GM23338 (cell line): ENCODE data around the gene ALG9. TPM values are rescaled to one million over a fixed set of nuclear protein-coding genes. Genes with fewer than 3 reads are reported as not detected.
A peak's percentile ranks its signal among the peaks of the same experiment; 100 is the strongest.

Experiments used
- ATAC-seq: fragments of 200-7000 bp; cut with Tn5 transposase; 3 replicates; pipeline ENCODE4 v1.9.1; 2020
- DNase-seq: peaks from one replicate; pipeline ENCODE4 v3.0.0-alpha.2; 2015; ENCODE audit warnings: low spot score
- H2AFZ ChIP-seq: fragments of 200-600 bp; sonication (generic); 2 replicates; pipeline ENCODE4 v1.8.0; 2016; ENCODE audit warnings: antibody characterized with exemption, mild to moderate bottlenecking, moderate library complexity
- H3F3A ChIP-seq: fragments of 200-600 bp; sonication (generic); replicated peaks from 2 replicates; pipeline ENCODE4 v1.8.0; 2017; ENCODE audit warnings: antibody characterized with exemption, mixed run types, low read depth
- H3K27ac ChIP-seq: fragments of 200-600 bp; sonication (generic); 2 replicates; pipeline ENCODE4 v1.6.1; 2016; ENCODE audit warnings: low read depth
- H3K27me3 ChIP-seq: fragments of 200-600 bp; sonication (generic); 2 replicates; pipeline ENCODE4 v1.8.0; 2016; ENCODE audit warnings: mild to moderate bottlenecking, mixed run types, moderate library complexity; ENCODE audit not compliant: insufficient read depth
- H3K36me3 ChIP-seq: fragments of 200-600 bp; sonication (generic); 2 replicates; pipeline ENCODE4 v1.8.0; 2016; ENCODE audit warnings: mild to moderate bottlenecking; ENCODE audit not compliant: insufficient read depth
- H3K4me1 ChIP-seq: fragments of 200-600 bp; sonication (generic); 2 replicates; pipeline ENCODE4 v1.8.0; 2016; ENCODE audit warnings: mild to moderate bottlenecking, moderate library complexity; ENCODE audit not compliant: insufficient read depth
- H3K4me2 ChIP-seq: fragments of 200-600 bp; sonication (generic); 2 replicates; pipeline ENCODE4 v1.7.1; 2017; ENCODE audit warnings: mixed run types
- H3K4me3 ChIP-seq: fragments of 200-600 bp; sonication (generic); 2 replicates; pipeline ENCODE4 v1.6.1; 2016; ENCODE audit warnings: mixed run types
- H3K79me2 ChIP-seq: fragments of 200-600 bp; sonication (generic); replicated peaks from 2 replicates; pipeline ENCODE4 v1.8.0; 2017; ENCODE audit warnings: mild to moderate bottlenecking; ENCODE audit not compliant: insufficient read depth
- H3K9me2 ChIP-seq: fragments of 200-600 bp; sonication (generic); 2 replicates; pipeline ENCODE4 v1.8.0; 2017; ENCODE audit not compliant: insufficient read depth
- H4K20me1 ChIP-seq: fragments of 200-600 bp; sonication (generic); replicated peaks from 2 replicates; pipeline ENCODE4 v1.8.0; 2017; ENCODE audit warnings: mild to moderate bottlenecking; ENCODE audit not compliant: insufficient read depth
- H3K27ac Mint-ChIP-seq: 2 replicates; pipeline ENCODE4 v1.8.0; 2020; ENCODE audit warnings: inconsistent platforms, mild to moderate bottlenecking, moderate library complexity, mixed read lengths
- H3K27me3 Mint-ChIP-seq: 3 replicates; pipeline ENCODE4 v1.8.0; 2022; ENCODE audit warnings: low read depth, mild to moderate bottlenecking, moderate library complexity, mixed read lengths, inconsistent platforms; ENCODE audit not compliant: insufficient read depth, poor library complexity
- H3K36me3 Mint-ChIP-seq: 3 replicates; pipeline ENCODE4 v1.8.0; 2021; ENCODE audit warnings: low read depth, mild to moderate bottlenecking, inconsistent platforms, moderate library complexity, mixed read lengths
- H3K4me1 Mint-ChIP-seq: 3 replicates; pipeline ENCODE4 v1.8.0; 2020; ENCODE audit warnings: mild to moderate bottlenecking, inconsistent platforms, mixed read lengths
- H3K4me3 Mint-ChIP-seq: 3 replicates; pipeline ENCODE4 v1.8.0; 2021; ENCODE audit warnings: moderate library complexity, mild to moderate bottlenecking, inconsistent platforms, mixed read lengths
- H3K9me3 Mint-ChIP-seq: 3 replicates; pipeline ENCODE4 v1.8.0; 2020; ENCODE audit warnings: moderate library complexity, mild to moderate bottlenecking, inconsistent platforms, mixed read lengths
- CREB1 ChIP-seq: fragments of 250-450 bp; sonication (Bioruptor Pico); IDR thresholded peaks from 2 replicates; pipeline ENCODE4 v1.5.0; 2020; ENCODE audit warnings: low read depth, mild to moderate bottlenecking, moderate library complexity
- EZH2 ChIP-seq: fragments of 200-600 bp; sonication (generic); IDR thresholded peaks from one replicate; pipeline ENCODE4 v1.8.0; 2017; ENCODE audit warnings: antibody characterized with exemption, mild to moderate bottlenecking, low read depth; ENCODE audit not compliant: unreplicated experiment
- JUNB ChIP-seq: IDR thresholded peaks from one replicate; pipeline ENCODE4 v1.6.1; 2016; ENCODE audit warnings: antibody characterized with exemption; ENCODE audit not compliant: unreplicated experiment
- NANOG ChIP-seq: IDR thresholded peaks from 2 replicates; pipeline ENCODE4 v1.6.1; 2016; ENCODE audit warnings: antibody characterized with exemption, borderline replicate concordance
- ZNF114 ChIP-seq: fragments of 250-450 bp; sonication (Bioruptor Pico); IDR thresholded peaks from 2 replicates; pipeline ENCODE4 v1.5.0; 2020; ENCODE audit warnings: mild to moderate bottlenecking, moderate library complexity
- polyA plus RNA-seq: library from polyadenylated mRNA; unstranded; fragments of >200 nt; fragmentation: Nextera tagmentation; extraction: Ambion mirVana; gene quantifications from 2 replicates; pipeline ENCODE4 v1.2.1, GENCODE V29; 2016
- total RNA-seq: library from RNA; depleted of rRNA; stranded (reverse); fragments of >200 nt; shearing (Covaris generic); gene quantifications from 2 replicates; pipeline ENCODE4 v1.2.3, GENCODE V29; 2014
- TF ChIP-seq, protein P1 (sequence below), 2 experiments: fragments of 200-600 bp in 1 of 2; sonication (generic) in 1 of 2; conservative IDR thresholded peaks; 2 replicates each; pipeline versions ENCODE4 v1.5.1 to v1.6.1; 2016 to 2017; ENCODE audit warnings: antibody characterized with exemption in 2 of 2, low read depth in 2 of 2, mild to moderate bottlenecking in 2 of 2, moderate library complexity in 1 of 2
- TF ChIP-seq, protein P2 (sequence below): IDR thresholded peaks from 2 replicates; pipeline ENCODE4 v1.6.1; 2016; ENCODE audit warnings: antibody characterized with exemption

Gene ALG9
- total and polyA plus RNA-seq, 2 experiments from 2014 or later, result 25.4 to 31.1 TPM

DNA sequence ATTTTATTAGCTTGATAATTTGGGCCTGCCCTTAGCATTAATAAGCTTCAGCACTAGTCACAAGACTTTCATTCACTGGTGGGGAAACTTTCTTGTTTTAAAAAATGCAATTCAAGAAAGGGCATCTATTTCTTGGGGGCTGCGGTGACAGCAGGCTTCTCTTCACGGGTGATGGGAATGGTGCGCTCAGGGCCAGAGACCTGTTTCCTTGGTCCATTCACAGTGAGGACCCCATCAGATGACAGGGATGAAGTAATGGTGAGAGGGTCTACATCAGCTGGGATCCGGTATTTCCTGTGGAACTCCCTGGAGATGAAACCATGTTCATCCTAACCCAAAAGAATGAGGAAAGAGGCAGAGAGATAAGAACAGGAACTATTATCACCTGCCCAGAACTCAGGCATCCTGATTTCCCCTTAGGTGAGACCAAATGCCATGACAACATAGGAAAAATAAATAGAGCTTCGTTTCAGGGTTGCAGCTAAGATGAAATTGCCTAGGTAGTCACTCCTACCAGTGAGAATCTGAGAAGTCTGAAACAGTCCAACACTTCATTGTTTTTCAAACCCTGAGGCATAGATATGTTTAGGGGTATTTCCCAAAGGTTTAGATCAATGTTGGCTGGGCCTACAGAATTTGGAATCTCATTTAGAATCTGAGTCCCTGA is 37.4 kb upstream of the ALG9 start:
- no peak overlapping the region for H3K27ac Mint-ChIP-seq

DNA sequence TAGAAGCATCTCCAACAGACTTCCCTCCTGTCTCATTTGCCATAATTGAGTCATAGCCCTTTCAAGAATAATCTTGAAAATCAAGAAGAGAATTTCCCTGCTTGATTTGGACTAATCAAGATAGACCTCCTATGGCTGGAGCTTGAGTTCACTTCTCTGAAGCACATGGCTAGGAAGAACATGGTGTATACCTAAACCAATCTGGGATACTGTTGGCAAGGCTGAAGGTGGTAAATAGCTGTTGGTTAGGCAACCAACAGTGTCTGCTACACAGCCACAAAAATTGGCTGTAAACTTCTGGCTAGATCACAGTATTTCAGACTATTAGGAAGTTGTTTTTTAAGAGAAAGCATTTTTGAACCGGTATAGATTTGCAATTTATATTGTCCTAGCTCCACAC is 35.3 kb upstream of the ALG9 start:
- Histone ChIP-seq H3K27ac (no peak overlapping the region), H3F3A (no peaks in the 10 kb centered on the region), H3K9me2 (no peaks in the 10 kb centered on the region), H3K27me3 (no peaks in the 10 kb centered on the region), H3K79me2 (no peaks in the 10 kb centered on the region), H3K4me2 (no peak overlapping the region), H2AFZ (peak overlapping the region; percentile 32; the same call in 1 of the 2 replicates), H4K20me1 (no peaks in the 10 kb centered on the region), H3K4me3 (no peak overlapping the region), H3K4me1 (peaks cover 14% of the 10 kb centered on the region), H3K36me3 (no peaks in the 10 kb centered on the region)
- Mint-ChIP-seq H3K4me3 (no peak overlapping the region), H3K36me3 (no peaks in the 10 kb centered on the region), H3K9me3 (no peaks in the 10 kb centered on the region; the same call in 1 of the 3 replicates), H3K27ac (no peak overlapping the region), H3K27me3 (peaks cover 3% of the 10 kb centered on the region), H3K4me1 (peaks cover 19% of the 10 kb centered on the region)
- ATAC-seq (no peak), DNase-seq (no peak)
- TF ChIP-seq, protein P1, sequence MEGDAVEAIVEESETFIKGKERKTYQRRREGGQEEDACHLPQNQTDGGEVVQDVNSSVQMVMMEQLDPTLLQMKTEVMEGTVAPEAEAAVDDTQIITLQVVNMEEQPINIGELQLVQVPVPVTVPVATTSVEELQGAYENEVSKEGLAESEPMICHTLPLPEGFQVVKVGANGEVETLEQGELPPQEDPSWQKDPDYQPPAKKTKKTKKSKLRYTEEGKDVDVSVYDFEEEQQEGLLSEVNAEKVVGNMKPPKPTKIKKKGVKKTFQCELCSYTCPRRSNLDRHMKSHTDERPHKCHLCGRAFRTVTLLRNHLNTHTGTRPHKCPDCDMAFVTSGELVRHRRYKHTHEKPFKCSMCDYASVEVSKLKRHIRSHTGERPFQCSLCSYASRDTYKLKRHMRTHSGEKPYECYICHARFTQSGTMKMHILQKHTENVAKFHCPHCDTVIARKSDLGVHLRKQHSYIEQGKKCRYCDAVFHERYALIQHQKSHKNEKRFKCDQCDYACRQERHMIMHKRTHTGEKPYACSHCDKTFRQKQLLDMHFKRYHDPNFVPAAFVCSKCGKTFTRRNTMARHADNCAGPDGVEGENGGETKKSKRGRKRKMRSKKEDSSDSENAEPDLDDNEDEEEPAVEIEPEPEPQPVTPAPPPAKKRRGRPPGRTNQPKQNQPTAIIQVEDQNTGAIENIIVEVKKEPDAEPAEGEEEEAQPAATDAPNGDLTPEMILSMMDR (conservative IDR thresholded peaks at IDR 0.05; ENCODE audit: low read depth in 2 of 2), result no peak
- no peak for TF ChIP-seq CREB1
- TF ChIP-seq ZNF114 (CRISPR knock-in tag), result no peak

More for the DNA sequence above, 37.4 kb upstream of the ALG9 start:
- H4K20me1 ChIP-seq, result no peaks in the 10 kb centered on the region
- no peaks in the 10 kb centered on the region for H3K27me3 ChIP-seq
- no peak overlapping the region for H3K4me2 ChIP-seq
- H3K9me3 Mint-ChIP-seq, result no peaks in the 10 kb centered on the region; the same call in 1 of the 3 replicates
- H3K36me3 ChIP-seq, result no peaks in the 10 kb centered on the region
- TF ChIP-seq, protein P2, sequence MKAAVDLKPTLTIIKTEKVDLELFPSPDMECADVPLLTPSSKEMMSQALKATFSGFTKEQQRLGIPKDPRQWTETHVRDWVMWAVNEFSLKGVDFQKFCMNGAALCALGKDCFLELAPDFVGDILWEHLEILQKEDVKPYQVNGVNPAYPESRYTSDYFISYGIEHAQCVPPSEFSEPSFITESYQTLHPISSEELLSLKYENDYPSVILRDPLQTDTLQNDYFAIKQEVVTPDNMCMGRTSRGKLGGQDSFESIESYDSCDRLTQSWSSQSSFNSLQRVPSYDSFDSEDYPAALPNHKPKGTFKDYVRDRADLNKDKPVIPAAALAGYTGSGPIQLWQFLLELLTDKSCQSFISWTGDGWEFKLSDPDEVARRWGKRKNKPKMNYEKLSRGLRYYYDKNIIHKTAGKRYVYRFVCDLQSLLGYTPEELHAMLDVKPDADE, result no peak
- TF ChIP-seq EZH2, result no peak
- no peak overlapping the region for H3K4me3 Mint-ChIP-seq
- H3K27me3 Mint-ChIP-seq, result peaks cover 8% of the 10 kb centered on the region
- H3K36me3 Mint-ChIP-seq, result no peaks in the 10 kb centered on the region
- peaks cover 21% of the 10 kb centered on the region for H3K4me1 ChIP-seq
- no peak overlapping the region for H3K27ac ChIP-seq
- H3K4me3 ChIP-seq, result no peak overlapping the region
- peaks cover 29% of the 10 kb centered on the region for H3K4me1 Mint-ChIP-seq
- no peaks in the 10 kb centered on the region for H3K9me2 ChIP-seq
- ATAC-seq, result no peak
- H3K79me2 ChIP-seq, result no peaks in the 10 kb centered on the region
- H3F3A ChIP-seq, result no peaks in the 10 kb centered on the region
- DNase-seq, result no peak
- H2AFZ ChIP-seq, result no peak overlapping the region

DNA sequence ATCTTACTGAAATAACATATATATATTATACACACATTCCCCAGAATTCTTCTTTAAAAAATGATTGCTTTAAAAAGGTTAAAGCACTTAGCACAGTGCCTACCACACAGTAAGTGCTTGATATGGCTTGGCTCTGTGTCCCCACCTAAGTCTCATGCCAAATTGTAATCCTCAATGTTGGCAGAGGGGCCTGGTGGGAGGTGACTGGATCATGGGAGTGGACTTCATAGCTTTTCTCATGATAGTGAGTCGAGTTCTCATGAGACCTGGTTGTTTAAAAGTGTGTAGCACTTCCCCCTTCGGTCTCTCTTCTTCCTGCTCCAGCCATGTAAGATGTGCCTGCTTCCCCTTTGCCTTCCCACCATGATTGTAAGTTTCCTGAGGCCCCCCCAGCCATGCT is 34.0 kb upstream of the ALG9 start:
- Histone ChIP-seq H2AFZ (no peak overlapping the region), H3K4me2 (no peak overlapping the region), H3K4me1 (0 out of 2 replicates have a peak, but pooled peaks cover 6% of the 10 kb centered on the region), H3K36me3 (no peaks in the 10 kb centered on the region), H3K27ac (no peak overlapping the region), H3F3A (no peaks in the 10 kb centered on the region), H3K4me3 (no peak overlapping the region), H3K27me3 (no peaks in the 10 kb centered on the region), H3K9me2 (no peaks in the 10 kb centered on the region), H3K79me2 (no peaks in the 10 kb centered on the region), H4K20me1 (no peaks in the 10 kb centered on the region)
- Mint-ChIP-seq H3K4me3 (no peak overlapping the region), H3K9me3 (no peaks in the 10 kb centered on the region; the same call in 1 of the 3 replicates), H3K27me3 (no peaks in the 10 kb centered on the region), H3K27ac (no peak overlapping the region), H3K4me1 (peaks cover 10% of the 10 kb centered on the region; the same call in 2 of the 3 replicates), H3K36me3 (no peaks in the 10 kb centered on the region)
- no peak for ATAC-seq
- no peak for DNase-seq
- no peak for TF ChIP-seq JUNB
- TF ChIP-seq, protein P1 (conservative IDR thresholded peaks at IDR 0.05; ENCODE audit: low read depth in 2 of 2), result no peak
- no peak for TF ChIP-seq NANOG
